ENCODE results near the gene SDHA. TPM values are rescaled to one million over a fixed set of nuclear protein-coding genes. Genes with fewer than 3 reads are reported as not detected.

The SDHA gene
- total and polyA plus RNA-seq, 4 donors, result 60.0 to 105 (median 91.4) TPM

DNA sequence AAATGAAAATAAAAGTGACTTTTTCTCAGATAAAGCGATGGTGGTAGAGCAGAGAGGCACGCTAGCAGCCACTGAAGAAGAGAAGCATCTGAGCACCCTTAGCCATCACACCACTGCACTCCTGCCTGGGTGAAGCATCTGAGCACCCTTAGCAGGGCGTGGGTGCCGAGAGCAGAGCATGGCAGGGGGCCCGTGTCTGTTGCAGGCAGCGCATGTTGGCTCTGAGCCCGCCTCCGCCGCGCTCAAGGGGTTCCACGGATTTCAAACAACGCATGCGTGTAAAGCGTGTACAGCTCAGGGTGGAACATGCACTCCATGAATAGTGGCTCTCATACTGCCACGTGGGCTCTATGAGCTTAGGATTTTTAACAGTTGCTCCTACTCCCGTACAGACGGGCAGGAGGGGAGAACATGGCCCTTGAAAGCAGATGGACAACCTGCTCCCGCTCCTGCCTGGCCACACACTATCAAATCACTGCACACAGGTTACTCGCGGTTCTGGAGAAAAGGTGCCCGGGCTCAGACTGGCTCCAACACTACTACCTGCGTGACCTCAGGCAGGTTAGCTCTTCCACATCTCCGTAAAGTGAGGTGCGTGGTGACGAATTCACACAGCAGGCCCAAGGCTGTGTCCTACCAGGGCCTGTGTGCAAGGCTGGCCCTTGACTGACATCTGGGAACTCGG is 14.7 kb upstream of the SDHA start:
- no peaks in the 10 kb centered on the region for H3K27me3 ChIP-seq (ENCODE audit: control insufficient read depth in 3 of 3, insufficient read depth in 3 of 3, low read length in 2 of 3)
- H3K9me3 ChIP-seq (ENCODE audit: control insufficient read depth in 4 of 4, insufficient read depth in 3 of 4, low read length in 3 of 4), result no peaks in the 10 kb centered on the region
- ATAC-seq (ENCODE audit: insufficient read depth, low FRiP score) (no peak), DNase-seq (no peak)
- H3K27ac ChIP-seq (ENCODE audit: low read depth in 1 of 2, low read length in 1 of 2), result no peak overlapping the region
- H3K4me1 ChIP-seq (ENCODE audit: control insufficient read depth in 5 of 5, insufficient read depth in 5 of 5, low read length in 5 of 5), result peaks cover 0 to 5% (median 0%) of the 10 kb centered on the region in 5 donors
- TF ChIP-seq, protein P1, sequence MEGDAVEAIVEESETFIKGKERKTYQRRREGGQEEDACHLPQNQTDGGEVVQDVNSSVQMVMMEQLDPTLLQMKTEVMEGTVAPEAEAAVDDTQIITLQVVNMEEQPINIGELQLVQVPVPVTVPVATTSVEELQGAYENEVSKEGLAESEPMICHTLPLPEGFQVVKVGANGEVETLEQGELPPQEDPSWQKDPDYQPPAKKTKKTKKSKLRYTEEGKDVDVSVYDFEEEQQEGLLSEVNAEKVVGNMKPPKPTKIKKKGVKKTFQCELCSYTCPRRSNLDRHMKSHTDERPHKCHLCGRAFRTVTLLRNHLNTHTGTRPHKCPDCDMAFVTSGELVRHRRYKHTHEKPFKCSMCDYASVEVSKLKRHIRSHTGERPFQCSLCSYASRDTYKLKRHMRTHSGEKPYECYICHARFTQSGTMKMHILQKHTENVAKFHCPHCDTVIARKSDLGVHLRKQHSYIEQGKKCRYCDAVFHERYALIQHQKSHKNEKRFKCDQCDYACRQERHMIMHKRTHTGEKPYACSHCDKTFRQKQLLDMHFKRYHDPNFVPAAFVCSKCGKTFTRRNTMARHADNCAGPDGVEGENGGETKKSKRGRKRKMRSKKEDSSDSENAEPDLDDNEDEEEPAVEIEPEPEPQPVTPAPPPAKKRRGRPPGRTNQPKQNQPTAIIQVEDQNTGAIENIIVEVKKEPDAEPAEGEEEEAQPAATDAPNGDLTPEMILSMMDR (IDR thresholded peaks at IDR 0.05; ENCODE audit: control extremely low read depth, extremely low read depth), result no peak
- H3K36me3 ChIP-seq (ENCODE audit: control insufficient read depth in 4 of 4, insufficient read depth in 4 of 4, low read length in 4 of 4), result peaks cover 0 to 31% (median 9%) of the 10 kb centered on the region in 4 donors
- whole genome bisulfite sequencing, 2 donors, result 93 to 96% methylated on average over 26 of the region's 26 CpGs
- H3K4me3 ChIP-seq, result no peak overlapping the region
- no peak overlapping the region for H3K9ac ChIP-seq (ENCODE audit: insufficient read depth in 1 of 2, low read length in 2 of 2)

DNA sequence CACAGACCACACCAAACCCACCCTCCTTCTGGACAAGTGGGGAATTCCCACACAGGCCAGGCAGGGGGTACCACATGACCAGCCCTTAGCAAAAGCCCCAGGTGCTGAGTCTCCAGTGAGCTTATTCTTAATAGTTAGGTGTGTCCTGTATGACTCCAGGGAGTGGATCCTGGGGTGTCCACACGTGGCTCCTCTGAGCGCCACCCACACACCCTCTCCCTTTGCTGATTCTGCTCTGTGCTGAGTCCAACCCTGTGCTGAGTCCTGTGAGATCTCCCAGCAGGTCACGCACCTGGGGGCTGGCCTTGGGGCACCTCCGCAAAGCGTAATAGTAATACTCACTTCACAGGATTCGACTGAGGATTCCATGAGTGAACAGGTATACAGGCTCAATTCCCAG is 14.1 kb upstream of the SDHA start:
- Histone ChIP-seq H3K9me3 (ENCODE audit: control insufficient read depth in 4 of 4, insufficient read depth in 3 of 4, low read length in 3 of 4) (no peaks in the 10 kb centered on the region), H3K9ac (ENCODE audit: insufficient read depth in 1 of 2, low read length in 2 of 2) (no peak overlapping the region), H3K4me1 (ENCODE audit: control insufficient read depth in 5 of 5, insufficient read depth in 5 of 5, low read length in 5 of 5) (peaks cover 0 to 5% (median 0%) of the 10 kb centered on the region in 5 donors), H3K27ac (ENCODE audit: low read depth in 1 of 2, low read length in 1 of 2) (no peak overlapping the region), H3K4me3 (no peak overlapping the region), H3K27me3 (ENCODE audit: control insufficient read depth in 3 of 3, insufficient read depth in 3 of 3, low read length in 2 of 3) (no peaks in the 10 kb centered on the region), H3K36me3 (ENCODE audit: control insufficient read depth in 4 of 4, insufficient read depth in 4 of 4, low read length in 4 of 4) (peaks cover 0 to 29% (median 7%) of the 10 kb centered on the region in 4 donors)
- TF ChIP-seq, protein P1 (IDR thresholded peaks at IDR 0.05; ENCODE audit: control extremely low read depth, extremely low read depth), result no peak
- no peak for DNase-seq
- WGBS, 2 donors, result 81 to 90% methylated on average over 6 of the region's 6 CpGs
- no peak for ATAC-seq (ENCODE audit: insufficient read depth, low FRiP score)

GRCh38 chr5:204462-204861 is 13.7 kb upstream of the SDHA start:
- H3K36me3 ChIP-seq (ENCODE audit: control insufficient read depth in 4 of 4, insufficient read depth in 4 of 4, low read length in 4 of 4), result peaks cover 0 to 29% (median 6%) of the 10 kb centered on the region in 4 donors

More at GRCh38 chr5:204462-204861, 13.7 kb upstream of the SDHA start:
- Histone ChIP-seq H3K4me1 (ENCODE audit: control insufficient read depth in 5 of 5, insufficient read depth in 5 of 5, low read length in 5 of 5) (peaks cover 0 to 5% (median 0%) of the 10 kb centered on the region in 5 donors), H3K9ac (ENCODE audit: insufficient read depth in 1 of 2, low read length in 2 of 2) (no peak overlapping the region), H3K27ac (ENCODE audit: low read depth in 1 of 2, low read length in 1 of 2) (no peak overlapping the region), H3K9me3 (ENCODE audit: control insufficient read depth in 4 of 4, insufficient read depth in 3 of 4, low read length in 3 of 4) (no peaks in the 10 kb centered on the region), H3K4me3 (no peak overlapping the region), H3K27me3 (ENCODE audit: control insufficient read depth in 3 of 3, insufficient read depth in 3 of 3, low read length in 2 of 3) (no peaks in the 10 kb centered on the region)
- TF ChIP-seq, protein P1 (IDR thresholded peaks at IDR 0.05; ENCODE audit: control extremely low read depth, extremely low read depth), result no peak
- ATAC-seq (ENCODE audit: insufficient read depth, low FRiP score), result no peak
- DNase-seq, result no peak
